KOPT-K1 (cell line): Measurements from ENCODE around the gene GALNS.
A peak's percentile ranks its signal among the peaks of the same experiment; 100 is the strongest.

Experiments used
- H3K27ac ChIP-seq: fragments of 200-600 bp; sonication (generic); 2 replicates; pipeline ENCODE4 v1.5.1; 2016; ENCODE audit warnings: antibody characterized with exemption, mild to moderate bottlenecking, low read depth, low read length; ENCODE audit not compliant: poor library complexity, severe bottlenecking
- H3K36me3 ChIP-seq: fragments of 200-600 bp; sonication (generic); 2 replicates; pipeline ENCODE4 v1.5.1; 2017; ENCODE audit warnings: antibody characterized with exemption, mild to moderate bottlenecking, low read length, moderate library complexity; ENCODE audit not compliant: insufficient read depth
- H3K9me3 ChIP-seq: fragments of 200-600 bp; sonication (generic); 2 replicates; pipeline ENCODE4 v1.5.1; 2017; ENCODE audit warnings: antibody characterized with exemption, low read length, mild to moderate bottlenecking; ENCODE audit not compliant: insufficient read depth, poor library complexity, severe bottlenecking

GALNS gene

DNA sequence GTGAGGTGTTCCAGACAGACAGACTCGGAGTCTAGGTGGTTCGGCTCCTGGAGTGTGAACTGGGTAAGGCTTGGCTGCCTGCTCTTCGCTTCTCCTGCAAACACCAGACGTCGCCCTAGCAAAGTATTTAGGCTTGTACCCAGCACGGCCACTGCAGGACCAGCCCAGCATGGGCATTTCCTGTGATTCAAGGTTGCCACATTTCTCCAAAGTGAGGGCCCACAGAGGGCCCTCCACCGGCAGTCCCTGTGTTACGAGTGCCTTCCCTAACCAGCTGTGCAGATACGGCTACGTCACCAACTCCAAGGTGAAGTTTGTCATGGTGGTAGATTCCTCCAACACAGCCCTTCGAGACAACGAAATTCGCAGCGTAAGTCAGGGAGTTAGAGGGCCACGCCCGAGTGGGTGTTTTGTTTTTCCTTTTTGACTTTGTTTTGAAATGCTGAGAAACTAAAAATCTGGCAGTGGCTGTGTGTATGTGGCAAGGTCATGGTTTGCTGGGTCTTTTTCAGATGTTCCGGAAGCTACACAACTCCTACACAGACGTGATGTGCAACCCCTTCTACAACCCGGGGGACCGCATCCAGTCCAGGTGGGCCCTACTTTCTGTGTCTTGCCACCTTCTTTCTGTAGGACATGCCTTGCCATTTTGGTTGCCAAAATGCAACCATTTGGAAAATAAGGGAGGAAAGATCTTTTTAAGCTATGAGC, 2.8 kb upstream of the GALNS start:
- Histone ChIP-seq H3K27ac (no peak overlapping the region), H3K9me3 (no peaks in the 10 kb centered on the region), H3K36me3 (peaks cover 30% of the 10 kb centered on the region)

DNA sequence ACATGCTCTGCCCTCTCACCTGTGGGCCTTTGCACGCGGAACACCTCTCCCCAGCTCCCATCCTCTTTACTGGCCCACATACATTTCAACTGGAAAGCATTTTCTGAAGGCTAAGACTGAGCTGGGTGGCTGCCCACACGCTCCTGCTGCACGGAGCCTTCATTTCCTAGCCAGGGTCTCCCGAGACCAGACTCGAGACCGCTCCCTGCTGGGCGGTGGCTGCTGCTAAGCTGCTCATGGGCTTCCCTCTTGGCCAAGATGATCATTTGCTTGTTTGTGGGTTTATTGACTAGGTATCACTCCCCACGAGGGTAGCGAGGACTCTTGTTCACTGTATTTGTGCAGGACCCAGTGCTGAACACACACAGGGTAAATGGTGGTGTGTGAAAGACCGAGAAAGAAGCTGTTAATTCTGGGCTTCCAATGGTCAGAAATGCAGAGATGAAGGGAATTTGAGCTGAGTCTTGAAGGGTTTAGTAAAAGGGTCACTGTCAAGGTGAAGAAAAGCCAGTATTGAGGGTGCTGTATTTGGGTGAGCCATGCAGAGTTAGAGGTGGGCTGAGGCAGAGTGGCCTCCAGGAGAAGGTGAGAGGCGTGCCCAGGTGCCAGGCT, 1.1 kb upstream of the GALNS start:
- H3K36me3 ChIP-seq: peaks cover 30% of the 10 kb centered on the region
- no peaks in the 10 kb centered on the region for H3K9me3 ChIP-seq
- H3K27ac ChIP-seq: peak overlapping the region; percentile 62

DNA sequence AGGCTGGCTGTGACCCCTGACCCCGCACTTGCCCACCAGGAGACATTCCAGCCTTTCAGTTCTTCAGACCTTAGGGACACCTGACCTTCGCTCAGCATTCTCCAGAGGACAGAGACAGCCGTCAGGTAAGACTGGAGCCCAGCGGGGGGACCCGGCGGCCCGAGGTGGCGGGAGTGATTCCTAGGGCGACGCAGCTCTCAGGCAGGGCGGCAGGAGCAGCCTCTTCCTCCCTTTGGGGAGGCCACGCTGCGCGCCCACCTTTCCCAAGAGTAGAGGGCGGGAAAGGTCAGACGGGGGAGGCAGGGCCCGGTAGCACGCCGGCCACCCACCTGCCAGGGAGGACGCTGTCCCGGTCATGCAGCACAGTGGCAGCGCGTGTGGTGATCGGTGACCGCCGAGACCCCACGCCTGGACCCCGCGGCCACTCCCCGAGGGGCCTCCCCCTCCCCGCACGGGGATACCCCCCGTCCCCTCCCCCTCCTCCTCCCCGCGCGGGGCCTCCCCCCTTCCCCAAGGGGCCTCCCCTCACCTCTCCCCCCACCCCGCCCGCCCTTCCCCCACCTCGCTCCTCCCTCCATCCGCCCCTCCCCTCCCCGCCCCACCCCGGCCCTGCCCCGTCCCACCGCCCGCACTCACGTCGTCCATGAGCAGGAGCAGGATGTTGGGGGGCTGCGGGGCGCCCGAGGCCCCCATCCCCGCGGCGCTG, 472 bp downstream of the GALNS start:
- Histone ChIP-seq H3K36me3 (peaks cover 27% of the 10 kb centered on the region), H3K27ac (peak overlapping the region; percentile 62), H3K9me3 (no peaks in the 10 kb centered on the region)

DNA sequence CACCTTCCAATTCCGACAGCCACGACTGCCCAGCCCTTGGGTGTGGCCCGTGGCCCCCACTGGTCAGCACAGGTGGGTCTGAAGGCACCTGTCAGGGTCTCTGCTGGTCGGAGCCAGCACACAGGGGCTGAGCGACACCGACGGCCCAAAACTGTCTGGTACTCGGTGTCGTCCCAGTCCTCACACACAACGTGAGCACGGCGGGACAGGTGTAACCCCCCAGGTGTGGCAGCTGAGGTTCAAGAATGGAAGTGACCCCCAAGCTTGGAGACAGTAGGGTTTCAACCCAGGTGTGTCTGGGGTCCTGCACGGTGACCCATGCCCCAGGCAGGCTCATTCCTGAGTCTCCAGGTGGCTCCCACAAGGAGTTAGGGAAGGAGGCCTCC, 1.0 kb downstream of the GALNS start:
- Histone ChIP-seq H3K27ac (no peak overlapping the region), H3K36me3 (peaks cover 22% of the 10 kb centered on the region), H3K9me3 (no peaks in the 10 kb centered on the region)

DNA sequence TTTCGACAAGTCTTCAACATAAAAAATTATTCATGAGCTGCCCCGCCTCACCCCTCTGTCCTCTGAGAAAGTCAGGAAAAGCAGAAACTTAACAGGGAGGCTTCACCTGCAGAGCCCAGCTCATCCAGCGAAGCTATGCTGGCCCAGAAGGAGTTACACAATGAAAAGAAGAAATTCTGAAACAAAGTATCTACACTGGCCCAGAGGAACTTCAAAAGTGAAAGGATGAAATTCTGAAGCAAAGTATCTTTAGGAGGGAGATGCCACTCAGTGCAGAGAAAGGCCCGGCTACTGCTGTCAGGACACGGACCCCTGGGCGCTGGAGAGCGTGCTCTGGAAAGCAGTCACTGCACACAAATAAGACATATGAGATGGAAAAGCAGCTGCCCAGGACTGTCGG, 1.6 kb downstream of the GALNS start:
- Histone ChIP-seq H3K9me3 (no peaks in the 10 kb centered on the region), H3K27ac (no peak overlapping the region)

DNA sequence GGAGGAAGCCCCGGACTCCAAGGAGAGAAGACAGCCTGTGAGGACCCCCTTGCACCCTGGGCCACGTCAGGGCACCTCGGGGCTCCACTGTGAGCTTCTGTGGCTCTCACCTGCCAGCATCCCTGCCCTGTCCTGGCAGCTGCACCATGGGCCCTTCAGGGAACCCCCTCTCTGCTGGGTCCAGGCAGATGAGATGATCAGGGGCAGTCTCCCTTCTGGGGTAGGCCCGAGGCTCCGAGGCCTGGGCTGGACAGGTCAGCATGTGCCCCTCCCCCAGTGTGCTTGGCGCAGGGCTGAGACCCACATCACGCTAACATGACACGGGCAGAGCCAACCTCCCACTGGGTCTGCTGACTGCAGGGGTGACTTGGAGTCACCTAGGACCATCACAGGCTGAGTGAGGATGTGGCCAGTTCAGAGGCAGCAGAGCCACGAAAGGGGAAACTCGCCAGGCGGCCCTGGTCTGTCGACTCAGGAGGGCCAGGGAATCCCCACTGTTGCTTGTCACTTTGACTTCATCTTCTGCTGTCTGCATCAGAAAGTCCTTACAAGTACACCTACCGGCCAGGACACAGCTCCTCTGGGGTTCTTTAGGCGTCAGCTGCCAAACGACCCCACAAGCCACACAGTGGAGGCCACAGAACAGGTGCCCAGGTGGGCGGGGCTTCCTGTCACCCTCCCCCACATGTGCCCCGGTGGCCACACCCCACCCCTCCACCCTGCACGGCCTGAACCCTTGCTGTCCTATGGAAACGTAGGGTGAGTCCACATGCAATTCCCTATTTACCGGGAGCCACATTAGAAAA, 2.2 kb downstream of the GALNS start:
- peaks cover 9% of the 10 kb centered on the region for H3K36me3 ChIP-seq
- no peaks in the 10 kb centered on the region for H3K9me3 ChIP-seq
- no peak overlapping the region for H3K27ac ChIP-seq

More for the DNA sequence above, 1.6 kb downstream of the GALNS start:
- H3K36me3 ChIP-seq: peaks cover 16% of the 10 kb centered on the region

DNA sequence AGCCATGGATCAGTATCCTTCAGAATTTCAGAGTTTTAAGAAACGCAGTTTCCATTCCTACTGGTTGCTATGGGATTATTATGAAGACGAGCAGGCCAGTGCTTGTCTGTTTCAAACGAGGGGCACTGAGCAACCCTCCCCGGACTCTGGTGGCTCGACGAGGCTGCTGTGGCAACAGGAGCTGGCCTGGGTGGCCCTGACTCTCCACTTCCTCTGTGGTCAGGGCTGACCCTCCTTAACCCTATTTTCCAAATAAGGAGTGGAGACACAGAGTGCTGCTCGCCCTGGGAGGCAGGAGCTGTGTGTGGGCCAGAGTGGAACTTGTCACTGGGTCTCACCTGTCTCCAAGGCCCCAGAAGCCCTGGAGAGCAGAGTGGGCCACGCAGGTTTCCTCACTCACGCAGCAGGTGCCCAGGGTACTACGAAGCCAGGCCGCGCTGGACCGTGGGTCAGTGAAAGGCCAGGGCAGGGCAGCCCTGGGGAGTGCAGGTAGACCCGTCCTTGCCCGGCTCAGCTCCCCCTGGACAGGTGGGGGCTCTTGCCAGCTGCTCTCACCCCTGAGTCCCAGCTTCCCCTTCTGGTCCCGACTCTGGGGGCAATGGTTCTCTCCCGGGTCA, 3.3 kb downstream of the GALNS start:
- H3K9me3 ChIP-seq: no peaks in the 10 kb centered on the region
- H3K36me3 ChIP-seq: no peaks in the 10 kb centered on the region

DNA sequence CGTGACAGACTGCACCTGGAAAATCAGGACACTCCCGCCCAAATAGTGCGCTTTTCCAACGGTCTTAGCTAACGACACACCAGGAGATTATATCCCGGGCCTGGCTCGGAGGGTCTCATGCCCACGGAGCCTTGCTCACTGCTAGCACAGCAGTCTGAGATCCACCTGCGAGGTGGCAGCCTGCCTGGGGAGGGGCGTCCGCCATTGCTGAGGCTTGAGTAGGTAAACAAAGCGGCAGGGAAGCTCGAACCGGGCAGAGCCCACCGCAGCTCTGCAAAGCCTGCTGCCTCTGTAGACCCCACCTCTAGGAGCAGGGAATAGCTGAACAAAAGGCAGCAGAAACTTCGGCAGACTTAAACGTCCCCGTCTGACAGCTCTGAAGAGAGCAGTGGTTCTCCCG, 5.1 kb downstream of the GALNS start:
- H3K27ac ChIP-seq: no peak overlapping the region
- no peaks in the 10 kb centered on the region for H3K9me3 ChIP-seq
- no peaks in the 10 kb centered on the region for H3K36me3 ChIP-seq

More for the DNA sequence above, 3.3 kb downstream of the GALNS start:
- H3K27ac ChIP-seq: no peak overlapping the region

DNA sequence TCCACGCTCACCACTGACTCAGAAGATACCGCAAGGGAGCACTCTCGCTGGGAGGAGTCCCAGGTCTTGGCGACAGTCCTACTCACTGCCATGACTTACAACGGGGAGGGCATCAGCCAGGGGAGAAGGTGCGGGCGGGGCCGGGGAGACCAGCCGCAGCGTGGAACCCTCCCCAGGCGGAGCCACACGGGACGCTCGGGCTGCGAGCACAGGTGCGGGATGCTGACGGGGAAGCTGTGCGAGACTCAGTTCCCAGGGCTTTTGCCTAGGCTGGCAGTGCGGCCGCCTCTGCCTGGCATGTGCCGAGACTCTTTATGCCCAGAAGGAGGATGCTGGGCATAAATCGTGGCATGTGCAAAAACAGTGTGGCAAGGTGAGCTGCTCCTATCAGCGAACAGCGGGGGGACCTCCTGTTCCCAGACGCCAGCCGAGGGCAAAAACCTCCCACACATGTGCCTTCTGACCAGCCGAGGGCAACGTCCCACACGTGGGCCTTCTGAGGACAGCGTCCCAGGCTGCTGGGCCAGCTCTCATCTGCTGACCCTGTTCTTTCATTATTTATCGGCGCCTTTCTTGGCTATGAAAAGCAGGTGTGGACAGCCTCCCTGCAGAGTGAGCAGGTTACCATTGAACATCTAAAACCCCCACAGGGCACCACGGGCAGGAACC, 6.1 kb downstream of the GALNS start:
- no peaks in the 10 kb centered on the region for H3K36me3 ChIP-seq
- no peak overlapping the region for H3K27ac ChIP-seq

DNA sequence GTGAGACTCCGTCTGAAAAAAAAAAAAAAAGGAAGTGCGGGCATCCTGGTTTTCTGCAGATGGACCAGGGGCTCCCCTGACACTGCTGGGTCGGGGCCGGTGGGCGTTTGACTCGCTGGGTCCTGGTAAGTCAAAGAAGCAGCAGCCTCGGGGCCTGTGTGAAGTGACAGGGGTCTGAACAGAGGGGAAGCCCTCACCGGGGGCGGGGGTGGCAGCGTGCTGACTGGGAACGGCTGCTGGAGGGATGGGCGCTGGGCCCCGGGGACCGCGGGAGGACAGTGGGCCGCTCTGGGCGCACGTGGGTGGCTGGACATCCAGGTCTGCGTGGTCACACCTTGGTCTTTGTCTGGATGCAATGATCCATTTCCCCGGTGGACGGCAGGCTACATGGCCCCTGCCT, 8.2 kb downstream of the GALNS start:
- Histone ChIP-seq H3K36me3 (no peaks in the 10 kb centered on the region), H3K27ac (no peak overlapping the region), H3K9me3 (no peaks in the 10 kb centered on the region)

More for the DNA sequence above, 6.1 kb downstream of the GALNS start:
- no peaks in the 10 kb centered on the region for H3K9me3 ChIP-seq

DNA sequence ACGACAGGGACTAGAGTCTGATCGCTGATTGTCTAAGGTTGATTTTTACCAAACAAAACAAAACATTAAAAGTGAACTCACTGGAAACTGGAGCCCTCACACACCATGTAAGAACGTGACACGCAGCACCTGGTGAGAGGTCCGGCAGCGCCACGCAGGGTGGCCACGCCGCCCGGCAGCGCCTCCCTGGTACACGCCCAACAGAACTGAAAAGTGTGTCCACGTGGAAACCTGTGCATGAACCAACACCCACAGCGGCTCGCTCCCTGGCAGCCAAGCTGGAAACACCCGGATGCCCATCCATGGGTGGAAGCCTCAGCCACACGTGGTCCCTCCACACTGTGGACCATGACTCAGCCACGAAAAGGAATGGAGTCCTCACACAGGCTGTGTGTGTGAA, 9.1 kb downstream of the GALNS start:
- no peaks in the 10 kb centered on the region for H3K36me3 ChIP-seq
- no peak overlapping the region for H3K27ac ChIP-seq

DNA sequence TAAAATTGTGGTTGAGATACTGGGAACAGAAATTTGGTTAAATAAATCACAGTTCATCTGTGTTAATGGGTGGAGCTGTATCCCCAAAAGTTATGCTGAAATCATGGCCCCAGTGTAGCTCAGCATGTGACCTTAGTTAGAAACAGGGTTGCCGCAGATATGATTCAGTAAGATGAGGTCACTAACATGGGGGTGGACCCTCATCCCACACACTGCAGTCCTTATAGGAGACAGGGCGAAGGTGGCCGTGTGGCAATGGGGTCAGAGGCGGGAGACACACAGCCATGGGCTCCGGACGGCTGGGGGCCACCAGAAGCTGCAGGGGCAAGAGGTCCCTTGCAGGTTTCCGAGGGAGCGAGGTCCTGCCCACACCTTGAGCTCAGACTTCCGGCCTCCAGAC, 10.7 kb downstream of the GALNS start:
- Histone ChIP-seq H3K9me3 (no peaks in the 10 kb centered on the region), H3K27ac (no peak overlapping the region), H3K36me3 (no peaks in the 10 kb centered on the region)

More for the DNA sequence above, 9.1 kb downstream of the GALNS start:
- H3K9me3 ChIP-seq: no peaks in the 10 kb centered on the region

DNA sequence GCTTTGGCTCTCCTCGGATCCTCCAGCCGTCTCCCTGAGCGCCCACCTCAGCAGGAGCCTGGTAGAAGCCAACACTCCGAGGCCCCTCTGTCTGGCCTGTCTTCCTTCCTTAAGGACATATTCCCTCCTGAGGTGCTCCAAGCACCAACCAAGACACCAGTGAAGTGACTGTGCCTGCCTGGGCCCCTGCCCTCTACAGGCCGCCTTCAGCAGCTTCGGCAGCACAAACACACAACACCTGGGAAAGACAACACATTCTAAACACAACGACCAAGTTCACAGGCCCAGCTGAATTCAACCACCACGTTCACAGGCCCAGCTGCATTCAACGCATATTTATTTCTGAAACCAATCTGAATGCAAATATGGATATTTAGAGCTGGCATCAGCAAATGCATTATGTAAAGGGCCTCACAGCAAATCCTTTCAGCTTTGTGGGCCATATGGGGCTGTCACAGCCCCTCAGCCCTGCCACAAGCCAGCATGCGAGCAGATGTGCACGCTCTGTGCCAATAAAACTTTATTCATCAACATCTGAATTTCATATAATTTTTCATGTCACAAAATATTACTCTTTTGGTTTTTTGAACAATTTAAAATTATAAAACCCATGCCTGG, 12.2 kb downstream of the GALNS start:
- H3K27ac ChIP-seq: no peak overlapping the region
- H3K9me3 ChIP-seq: no peaks in the 10 kb centered on the region
- H3K36me3 ChIP-seq: no peaks in the 10 kb centered on the region

DNA sequence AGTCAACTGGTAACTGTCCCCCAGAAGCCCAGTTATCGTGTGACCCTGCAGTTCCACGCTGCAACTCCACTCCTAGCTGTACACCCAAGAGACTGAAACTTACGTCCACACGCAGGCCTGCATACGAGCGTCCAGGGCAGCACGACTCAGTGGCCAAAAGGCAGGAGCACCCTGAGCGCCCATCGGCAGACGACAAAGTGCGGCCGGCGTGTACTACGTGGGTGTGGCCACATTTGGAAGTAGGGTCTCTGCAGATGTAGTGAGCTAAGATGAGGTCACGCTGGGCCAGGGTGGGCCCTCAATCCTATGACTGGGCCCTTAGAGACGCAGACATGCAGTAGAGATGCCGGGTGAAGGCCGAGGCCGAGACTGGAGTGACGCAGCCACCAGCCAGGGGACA, 13.5 kb downstream of the GALNS start:
- Histone ChIP-seq H3K36me3 (no peaks in the 10 kb centered on the region), H3K9me3 (no peaks in the 10 kb centered on the region), H3K27ac (no peak overlapping the region)
